ENCODE measurements around the gene GLP2R.

GRCh38 chr17:9821921-9822320, 3.8 kb upstream of the GLP2R start, which contains the start of gene GSG1L2:
- no peak for TF ChIP-seq ELF4 (IDR thresholded peaks at IDR 0.05)
- TF ChIP-seq SP1 (IDR thresholded peaks at IDR 0.05) = no peak
